ENCODE results near the gene RNLS. TPM values are rescaled to one million over a fixed set of nuclear protein-coding genes. Genes with fewer than 3 reads are reported as not detected.

The RNLS gene
- total RNA-seq, 1 experiment from 2014 or later: not detected

DNA sequence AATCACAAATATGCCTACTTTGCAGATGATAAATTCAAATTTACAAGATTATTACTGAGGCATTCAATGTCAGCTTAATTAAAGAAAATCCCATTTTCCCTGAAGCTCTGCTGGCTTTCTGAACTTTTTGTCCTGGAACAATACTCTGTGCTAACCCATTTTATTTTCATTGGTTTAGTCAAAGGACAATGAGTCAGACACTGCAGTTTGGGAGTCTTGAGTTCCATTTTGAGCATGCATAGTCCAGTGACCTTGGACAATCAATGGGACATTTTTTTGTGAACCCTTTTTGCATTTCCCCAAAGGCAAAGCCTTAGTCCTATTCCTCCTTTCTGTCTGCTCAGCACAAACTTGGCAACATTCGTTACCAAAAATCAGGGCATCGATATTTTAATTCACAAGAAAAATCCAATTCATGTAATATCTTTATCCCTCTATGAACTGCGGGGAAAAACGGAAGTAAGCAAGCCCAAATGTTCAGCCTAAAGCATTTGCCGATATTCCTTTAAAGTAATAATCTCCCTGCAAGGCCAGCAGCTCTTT lies 339.8 kb downstream of the RNLS start:
- Histone ChIP-seq H4K20me1 (ENCODE audit: insufficient read depth) (no peaks in the 10 kb centered on the region), H3K27me3 (ENCODE audit: insufficient read depth, low read length) (no peaks in the 10 kb centered on the region), H3K9me2 (ENCODE audit: insufficient read depth) (0 out of 2 replicates have a peak, but pooled peaks cover 1% of the 10 kb centered on the region), H3K4me2 (ENCODE audit: low read length) (no peak overlapping the region), H2AFZ (ENCODE audit: low read depth, low read length, poor library complexity, severe bottlenecking) (no peak overlapping the region), H3K36me3 (ENCODE audit: control insufficient read depth in 1 of 2, insufficient read depth in 2 of 2, low read length in 2 of 2) (no peaks in the 10 kb centered on the region), H3K9ac (ENCODE audit: low read length) (no peak overlapping the region), H3K9me3 (ENCODE audit: control insufficient read depth in 1 of 2, insufficient read depth in 1 of 2, low read depth in 1 of 2, low read length in 2 of 2) (no peaks in the 10 kb centered on the region), H3K4me1 (ENCODE audit: control insufficient read depth in 1 of 2, insufficient read depth in 2 of 2, low read length in 2 of 2) (no peaks in the 10 kb centered on the region), H3K79me2 (ENCODE audit: insufficient read depth, low read length) (no peaks in the 10 kb centered on the region), H3K4me3 (replicated peaks in 1 of 2; ENCODE audit: low read depth in 1 of 2, low read length in 2 of 2) (no peak overlapping the region), H3K27ac (ENCODE audit: low read depth, low read length) (no peak overlapping the region)
- intact Hi-C loops (cut with micrococcal nuclease): no loop called here
- RAD21 ChIA-PET (ENCODE audit: low non-redundant PET in 1 of 2, low total read pairs in 2 of 2, uncharacterized antibody in 2 of 2, unreplicated experiment in 2 of 2): no interaction called here
- BruUV-seq (replicated peaks): no TSS peak
- CTCF ChIA-PET: no interaction called here
- TF ChIP-seq ATF3 (IDR thresholded peaks at IDR 0.05) (no peak), EZH2 (IDR thresholded peaks at IDR 0.05) (no peak), POLR2A (IDR thresholded peaks at IDR 0.05; ENCODE audit: borderline replicate concordance, extremely low read depth, insufficient read depth, insufficient read length) (no peak), YY1 (IDR thresholded peaks at IDR 0.05; ENCODE audit: extremely low read depth, insufficient replicate concordance, low read depth, low read length) (no peak), SRF (IDR thresholded peaks at IDR 0.05; ENCODE audit: low read depth) (no peak), JUND (IDR thresholded peaks at IDR 0.05) (no peak), ZFX (IDR thresholded peaks at IDR 0.05) (no peak), ZBTB33 (IDR thresholded peaks at IDR 0.05; ENCODE audit: extremely low read depth, insufficient replicate concordance, low read length) (no peak), ELF1 (IDR thresholded peaks at IDR 0.05; ENCODE audit: borderline replicate concordance, low read depth) (no peak), CBX3 (IDR thresholded peaks at IDR 0.05; ENCODE audit: low read depth) (no peak), ZNF274 (IDR thresholded peaks at IDR 0.05; ENCODE audit: low read depth, low read length) (no peak)
- DNase-seq (ENCODE audit: low read depth, low spot score) (no peak), ATAC-seq (no peak)
- POLR2A ChIA-PET: no interaction called here

Data from HCT116 (cell line).